KOPT-K1 (cell line): ENCODE results near the gene DEPP1.
A peak's percentile ranks its signal among the peaks of the same experiment; 100 is the strongest.

ENCODE experiments used
- H3K27ac ChIP-seq: fragments of 200-600 bp; sonication (generic); 2 replicates; pipeline ENCODE4 v1.5.1; 2016; ENCODE audit warnings: antibody characterized with exemption, mild to moderate bottlenecking, low read depth, low read length; ENCODE audit not compliant: poor library complexity, severe bottlenecking
- H3K36me3 ChIP-seq: fragments of 200-600 bp; sonication (generic); 2 replicates; pipeline ENCODE4 v1.5.1; 2017; ENCODE audit warnings: antibody characterized with exemption, mild to moderate bottlenecking, low read length, moderate library complexity; ENCODE audit not compliant: insufficient read depth
- H3K9me3 ChIP-seq: fragments of 200-600 bp; sonication (generic); 2 replicates; pipeline ENCODE4 v1.5.1; 2017; ENCODE audit warnings: antibody characterized with exemption, low read length, mild to moderate bottlenecking; ENCODE audit not compliant: insufficient read depth, poor library complexity, severe bottlenecking

DEPP1 gene

GRCh38 chr10:44967616-44968015, 11.0 kb downstream of the DEPP1 start:
- Histone ChIP-seq H3K9me3 (no peaks in the 10 kb centered on the region), H3K27ac (peak overlapping the region; percentile 73), H3K36me3 (no peaks in the 10 kb centered on the region)

- peak overlapping the region; percentile 73 for H3K27ac ChIP-seq
- H3K36me3 ChIP-seq, result no peaks in the 10 kb centered on the region
- H3K9me3 ChIP-seq, result no peaks in the 10 kb centered on the region
These were observed 11.6 kb downstream of the DEPP1 start for GRCh38 chr10:44966816-44967509.

GRCh38 chr10:44966129-44966815, 12.3 kb downstream of the DEPP1 start:
- Histone ChIP-seq H3K27ac (peak overlapping the region; percentile 22), H3K9me3 (no peaks in the 10 kb centered on the region), H3K36me3 (no peaks in the 10 kb centered on the region)

- Histone ChIP-seq H3K27ac (peak overlapping the region; percentile 17), H3K36me3 (no peaks in the 10 kb centered on the region), H3K9me3 (no peaks in the 10 kb centered on the region)
These were observed 12.9 kb downstream of the DEPP1 start for GRCh38 chr10:44965651-44966097.

GRCh38 chr10:44965104-44965503, 13.5 kb downstream of the DEPP1 start:
- no peaks in the 10 kb centered on the region for H3K36me3 ChIP-seq
- H3K27ac ChIP-seq, result peak overlapping the region; percentile 58
- H3K9me3 ChIP-seq, result no peaks in the 10 kb centered on the region

GRCh38 chr10:44963772-44964633, 14.6 kb downstream of the DEPP1 start:
- Histone ChIP-seq H3K9me3 (no peaks in the 10 kb centered on the region), H3K27ac (peak overlapping the region; percentile 58), H3K36me3 (no peaks in the 10 kb centered on the region)

- H3K27ac ChIP-seq, result peak overlapping the region; percentile 58
- H3K9me3 ChIP-seq, result no peaks in the 10 kb centered on the region
- H3K36me3 ChIP-seq, result no peaks in the 10 kb centered on the region
These were observed 15.5 kb downstream of the DEPP1 start for GRCh38 chr10:44962870-44963738.

GRCh38 chr10:44961931-44962750, 16.5 kb downstream of the DEPP1 start:
- Histone ChIP-seq H3K27ac (no peak overlapping the region), H3K9me3 (no peaks in the 10 kb centered on the region), H3K36me3 (no peaks in the 10 kb centered on the region)

- Histone ChIP-seq H3K27ac (no peak overlapping the region), H3K36me3 (peaks cover 7% of the 10 kb centered on the region; the same call in 1 of the 2 replicates)
These were observed 17.4 kb downstream of the DEPP1 start for GRCh38 chr10:44961230-44961571.

GRCh38 chr10:44960482-44961229, 18.0 kb downstream of the DEPP1 start:
- no peak overlapping the region for H3K27ac ChIP-seq

More at GRCh38 chr10:44961230-44961571, 17.4 kb downstream of the DEPP1 start:
- H3K9me3 ChIP-seq, result no peaks in the 10 kb centered on the region

GRCh38 chr10:44960088-44960460, 18.5 kb downstream of the DEPP1 start:
- H3K27ac ChIP-seq, result no peak overlapping the region
- H3K36me3 ChIP-seq, result peaks cover 13% of the 10 kb centered on the region; the same call in 1 of the 2 replicates
- H3K9me3 ChIP-seq, result no peaks in the 10 kb centered on the region

More at GRCh38 chr10:44960482-44961229, 18.0 kb downstream of the DEPP1 start:
- Histone ChIP-seq H3K9me3 (no peaks in the 10 kb centered on the region), H3K36me3 (peaks cover 13% of the 10 kb centered on the region; the same call in 1 of the 2 replicates)

- Histone ChIP-seq H3K36me3 (peaks cover 13% of the 10 kb centered on the region; the same call in 1 of the 2 replicates), H3K27ac (peak within 1 kb of the TSS; percentile 63)
These were observed 19.1 kb downstream of the DEPP1 start, which contains the start of gene RASSF4 for GRCh38 chr10:44959247-44960087. TSS of gene RASSF4 (plus strand) at chr10:44959802. CDS start at chr10:44970203, 10,401 bp downstream.

More at GRCh38 chr10:44959247-44960087, 19.1 kb downstream of the DEPP1 start, which contains the start of gene RASSF4:
- H3K9me3 ChIP-seq, result no peaks in the 10 kb centered on the region
